ENCODE results near the gene CCDC160. TPM values are rescaled to one million over a fixed set of nuclear protein-coding genes. Genes with fewer than 3 reads are reported as not detected.
"Not testable (repeated sequence)": the region's sequence is repeated elsewhere in the genome, so short reads cannot be mapped to it uniquely, and the experiment has no call there.

Gene CCDC160
- total RNA-seq, 1 donor from 2014 or later = 8.5 TPM

DNA sequence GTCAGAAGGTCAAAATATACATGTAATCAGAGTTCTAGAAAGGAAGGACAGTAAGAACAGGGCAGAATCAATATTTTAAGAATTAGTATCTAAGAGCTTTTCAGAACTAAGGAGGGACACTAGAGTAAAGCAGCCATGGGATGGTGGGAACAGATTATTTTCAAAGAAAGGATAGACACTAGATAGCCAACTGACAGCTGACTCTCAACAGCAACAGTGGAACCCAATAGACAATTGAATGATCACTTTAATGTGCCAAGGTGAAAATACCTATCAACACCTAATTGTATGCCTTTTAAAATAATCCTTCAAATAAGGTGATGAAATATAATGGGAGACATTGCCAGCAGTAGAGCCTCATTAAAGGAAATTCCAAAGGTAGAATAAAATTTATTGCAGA lies 26.5 kb upstream of the CCDC160 start:
- Mint-ChIP-seq H3K27me3 (ENCODE audit: low read depth) (no peaks in the 10 kb centered on the region), H3K9me3 (peaks cover 19% of the 10 kb centered on the region), H3K4me3 (no peak overlapping the region), H3K36me3 (ENCODE audit: low read depth) (peaks cover 16% of the 10 kb centered on the region), H3K27ac (ENCODE audit: unreplicated experiment) (no peak overlapping the region), H3K4me1 (peaks cover 4% of the 10 kb centered on the region)
- DNase-seq (ENCODE audit: low read depth, low spot score) = no peak
- TF ChIP-seq, protein P1, sequence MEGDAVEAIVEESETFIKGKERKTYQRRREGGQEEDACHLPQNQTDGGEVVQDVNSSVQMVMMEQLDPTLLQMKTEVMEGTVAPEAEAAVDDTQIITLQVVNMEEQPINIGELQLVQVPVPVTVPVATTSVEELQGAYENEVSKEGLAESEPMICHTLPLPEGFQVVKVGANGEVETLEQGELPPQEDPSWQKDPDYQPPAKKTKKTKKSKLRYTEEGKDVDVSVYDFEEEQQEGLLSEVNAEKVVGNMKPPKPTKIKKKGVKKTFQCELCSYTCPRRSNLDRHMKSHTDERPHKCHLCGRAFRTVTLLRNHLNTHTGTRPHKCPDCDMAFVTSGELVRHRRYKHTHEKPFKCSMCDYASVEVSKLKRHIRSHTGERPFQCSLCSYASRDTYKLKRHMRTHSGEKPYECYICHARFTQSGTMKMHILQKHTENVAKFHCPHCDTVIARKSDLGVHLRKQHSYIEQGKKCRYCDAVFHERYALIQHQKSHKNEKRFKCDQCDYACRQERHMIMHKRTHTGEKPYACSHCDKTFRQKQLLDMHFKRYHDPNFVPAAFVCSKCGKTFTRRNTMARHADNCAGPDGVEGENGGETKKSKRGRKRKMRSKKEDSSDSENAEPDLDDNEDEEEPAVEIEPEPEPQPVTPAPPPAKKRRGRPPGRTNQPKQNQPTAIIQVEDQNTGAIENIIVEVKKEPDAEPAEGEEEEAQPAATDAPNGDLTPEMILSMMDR (conservative IDR thresholded peaks at IDR 0.05) = no peak

DNA sequence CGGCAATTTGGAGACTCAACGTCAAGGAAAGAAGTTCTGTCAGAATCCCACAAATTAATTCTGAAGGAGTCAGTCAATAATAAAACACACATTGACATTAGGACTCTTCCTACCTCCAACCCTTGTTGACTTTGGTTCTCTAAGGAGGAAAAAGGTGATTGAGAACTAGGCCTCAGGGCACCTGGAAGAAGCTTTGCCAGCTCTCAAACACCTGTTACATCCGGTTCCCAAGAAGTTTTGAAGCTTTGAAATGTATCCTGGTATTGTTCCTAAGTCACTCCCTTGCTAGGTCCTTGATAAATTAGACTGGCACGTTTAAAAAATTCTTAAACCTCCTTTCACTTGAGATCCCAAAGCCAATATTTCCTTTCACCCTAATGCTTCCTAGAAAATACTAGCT lies 1.7 kb upstream of the CCDC160 start:
- DNase-seq (ENCODE audit: low read depth, low spot score) = no peak
- TF ChIP-seq, protein P1 (conservative IDR thresholded peaks at IDR 0.05) = no peak
- Mint-ChIP-seq H3K4me1 (peaks cover 30% of the 10 kb centered on the region), H3K9me3 (no peaks in the 10 kb centered on the region), H3K27ac (ENCODE audit: unreplicated experiment) (no peak overlapping the region), H3K27me3 (ENCODE audit: low read depth) (no peaks in the 10 kb centered on the region), H3K4me3 (no peak overlapping the region), H3K36me3 (ENCODE audit: low read depth) (no peaks in the 10 kb centered on the region)

DNA sequence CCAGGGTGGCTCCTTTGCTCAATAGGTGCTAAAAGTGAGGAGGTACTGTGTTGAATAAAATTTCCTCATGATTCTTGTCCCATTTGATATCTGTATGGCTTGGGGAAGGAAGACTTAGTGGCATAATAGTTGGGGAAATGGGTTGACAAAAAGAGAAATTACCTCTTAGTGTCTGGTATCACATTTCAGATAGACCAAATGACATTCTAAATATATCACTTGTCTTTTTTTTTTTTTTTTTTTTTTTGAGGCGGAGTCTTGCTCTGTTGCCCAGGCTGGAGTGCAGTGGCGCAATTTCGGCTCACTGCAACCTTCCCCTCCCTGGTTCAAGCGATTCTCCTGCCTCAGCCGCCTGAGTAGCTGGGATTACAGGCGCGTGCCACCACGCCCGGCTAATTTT lies 1.2 kb downstream of the CCDC160 start:
- H3K4me1 Mint-ChIP-seq = peaks cover 51% of the 10 kb centered on the region
- DNase-seq (ENCODE audit: low read depth, low spot score); H3K9me3 Mint-ChIP-seq; H3K36me3 Mint-ChIP-seq (ENCODE audit: low read depth); H3K27me3 Mint-ChIP-seq (ENCODE audit: low read depth); H3K27ac Mint-ChIP-seq (ENCODE audit: unreplicated experiment): not testable (repeated sequence)
- peak overlapping the region; percentile 90 for H3K4me3 Mint-ChIP-seq

DNA sequence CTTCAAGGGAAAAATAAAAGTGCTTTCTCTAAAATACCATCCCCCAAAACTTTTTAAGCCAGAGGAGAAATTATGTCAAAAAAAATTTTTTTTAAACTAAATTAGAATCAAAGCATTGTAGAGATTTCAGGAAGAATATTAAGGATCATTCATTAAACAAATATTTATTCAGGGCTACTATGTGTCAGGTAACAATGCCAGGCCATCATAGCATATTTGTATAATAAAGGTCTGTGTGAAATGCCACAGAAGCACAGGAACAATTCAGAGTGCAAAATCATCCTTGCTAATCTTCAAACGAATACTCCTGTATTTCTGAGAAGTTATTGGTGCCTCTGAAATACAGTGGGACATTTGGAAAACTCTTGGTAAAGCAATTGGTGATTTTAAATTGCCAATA lies 2.0 kb downstream of the CCDC160 start:
- TF ChIP-seq, protein P1 (conservative IDR thresholded peaks at IDR 0.05) = no peak
- no peaks in the 10 kb centered on the region for H3K9me3 Mint-ChIP-seq
- DNase-seq (ENCODE audit: low read depth, low spot score) = no peak
- H3K4me3 Mint-ChIP-seq = peak overlapping the region; percentile 90
- H3K27me3 Mint-ChIP-seq (ENCODE audit: low read depth) = no peaks in the 10 kb centered on the region
- H3K27ac Mint-ChIP-seq (ENCODE audit: unreplicated experiment) = peak overlapping the region; percentile 10
- H3K36me3 Mint-ChIP-seq (ENCODE audit: low read depth) = peaks cover 4% of the 10 kb centered on the region
- H3K4me1 Mint-ChIP-seq = peaks cover 56% of the 10 kb centered on the region

DNA sequence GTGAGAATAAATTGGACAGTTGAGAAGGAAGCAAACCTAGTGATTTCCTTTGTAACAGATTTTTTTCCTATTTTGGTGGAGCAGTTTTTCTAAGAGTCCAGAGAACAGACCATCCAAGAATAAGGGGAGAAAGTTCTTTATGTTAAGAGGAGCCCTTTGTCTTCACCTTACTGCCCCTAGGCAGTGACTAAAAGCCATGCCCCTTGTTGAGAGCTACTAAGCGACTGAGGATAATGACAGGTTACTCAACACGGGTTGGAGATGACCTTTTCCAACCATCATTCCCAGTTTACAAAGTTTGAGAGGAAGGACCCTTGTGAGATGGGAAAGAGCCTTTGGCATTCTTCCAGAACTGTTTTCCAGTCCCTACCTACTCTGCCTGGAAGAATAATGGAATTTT lies 3.2 kb downstream of the CCDC160 start:
- Mint-ChIP-seq H3K27ac (ENCODE audit: unreplicated experiment) (peak overlapping the region; percentile 7), H3K4me1 (peaks cover 64% of the 10 kb centered on the region)

DNA sequence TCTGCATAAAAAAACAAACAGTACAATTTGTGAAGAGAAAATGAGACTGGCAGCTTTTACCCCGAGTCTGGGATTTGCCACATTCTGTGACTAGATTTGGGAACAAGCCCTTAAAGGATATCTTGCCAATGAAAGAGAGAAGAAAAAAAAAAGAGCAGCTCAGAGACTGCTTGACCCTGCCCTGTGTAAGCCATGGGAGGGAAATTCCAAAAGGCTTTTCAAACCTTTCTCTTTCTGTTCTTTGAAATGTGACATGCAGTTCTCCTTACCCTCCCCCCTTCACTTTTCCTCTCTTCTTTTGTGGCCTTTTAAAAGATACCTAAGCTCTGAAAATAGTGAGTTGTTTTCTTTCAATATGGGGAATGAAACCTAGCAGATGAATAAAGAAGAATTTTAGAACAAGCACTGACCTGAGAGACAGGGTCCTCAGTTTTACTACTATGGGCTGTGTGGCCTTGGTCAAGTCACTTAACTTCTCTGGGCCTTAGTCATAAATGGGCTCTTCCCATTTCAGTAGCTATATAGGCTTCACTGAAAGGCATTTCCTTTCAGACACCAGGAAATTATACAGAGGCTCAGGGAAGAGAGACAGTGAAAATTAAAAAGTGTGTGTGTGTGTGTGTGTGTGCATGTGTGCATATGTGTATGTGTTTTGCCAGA lies 5.1 kb downstream of the CCDC160 start:
- Mint-ChIP-seq H3K4me3 (peak overlapping the region; percentile 62), H3K4me1 (peaks cover 70% of the 10 kb centered on the region)
- DNase-seq (ENCODE audit: low read depth, low spot score) = no peak

More for the DNA sequence above, 3.2 kb downstream of the CCDC160 start:
- Mint-ChIP-seq H3K27me3 (ENCODE audit: low read depth) (no peaks in the 10 kb centered on the region), H3K36me3 (ENCODE audit: low read depth) (peaks cover 4% of the 10 kb centered on the region), H3K9me3 (no peaks in the 10 kb centered on the region), H3K4me3 (peak overlapping the region; percentile 71)
- no peak for DNase-seq (ENCODE audit: low read depth, low spot score)
- TF ChIP-seq, protein P1 (conservative IDR thresholded peaks at IDR 0.05) = no peak

More for the DNA sequence above, 5.1 kb downstream of the CCDC160 start:
- Mint-ChIP-seq H3K9me3 (no peaks in the 10 kb centered on the region), H3K27ac (ENCODE audit: unreplicated experiment) (peak overlapping the region; percentile 70), H3K27me3 (ENCODE audit: low read depth) (no peaks in the 10 kb centered on the region), H3K36me3 (ENCODE audit: low read depth) (peaks cover 4% of the 10 kb centered on the region)
- TF ChIP-seq, protein P1 (conservative IDR thresholded peaks at IDR 0.05) = no peak
